Progenitor cell of endocrine pancreas (in vitro differentiated cells): Measurements from ENCODE around the gene RGS7. TPM values are rescaled to one million over a fixed set of nuclear protein-coding genes. Genes with fewer than 3 reads are reported as not detected.

Experiments used
- DNase-seq: peaks from one replicate; pipeline ENCODE4 v3.0.0; 2021; ENCODE audit warnings: low spot score; ENCODE audit not compliant: unreplicated experiment
- H3K27ac Mint-ChIP-seq: 2 replicates; pipeline ENCODE4 v1.8.0; 2021; ENCODE audit warnings: mild to moderate bottlenecking, moderate library complexity, mixed read lengths
- H3K27me3 Mint-ChIP-seq: 2 replicates; pipeline ENCODE4 v1.8.0; 2021; ENCODE audit warnings: mixed read lengths
- H3K36me3 Mint-ChIP-seq: 2 replicates; pipeline ENCODE4 v1.8.0; 2022; ENCODE audit warnings: mixed read lengths; ENCODE audit not compliant: insufficient read depth
- H3K4me1 Mint-ChIP-seq: 2 replicates; pipeline ENCODE4 v1.8.0; 2021; ENCODE audit warnings: low read depth, mixed read lengths
- H3K4me3 Mint-ChIP-seq: 2 replicates; pipeline ENCODE4 v1.8.0; 2021; ENCODE audit warnings: low read depth, mild to moderate bottlenecking, moderate library complexity, mixed read lengths
- H3K9me3 Mint-ChIP-seq: 2 replicates; pipeline ENCODE4 v1.8.0; 2021; ENCODE audit warnings: low read depth, mixed read lengths
- long read RNA-seq: library from polyadenylated mRNA; unstranded; transcript quantifications from one replicate; pipeline ENCODE4 v2.0.0, GENCODE V29; 2020
- total RNA-seq: library from RNA; stranded (reverse); gene quantifications from 2 replicates; pipeline ENCODE4 v1.2.1, GENCODE V29; 2021
- TF ChIP-seq, protein P1 (sequence below): fragments of 200-600 bp; sonication (generic); IDR thresholded peaks from one replicate; pipeline ENCODE4 v1.5.0; 2021; ENCODE audit warnings: antibody characterized with exemption, mild to moderate bottlenecking; ENCODE audit not compliant: unreplicated experiment

Gene RGS7
- total RNA-seq, result 2.4 and 2.8 TPM in 2 replicates
- long read RNA-seq, partial matches to known transcripts, result 0 of 3 reads
- long read RNA-seq, other reads (novel, unspliced or antisense), result 3 of 3 reads

DNA sequence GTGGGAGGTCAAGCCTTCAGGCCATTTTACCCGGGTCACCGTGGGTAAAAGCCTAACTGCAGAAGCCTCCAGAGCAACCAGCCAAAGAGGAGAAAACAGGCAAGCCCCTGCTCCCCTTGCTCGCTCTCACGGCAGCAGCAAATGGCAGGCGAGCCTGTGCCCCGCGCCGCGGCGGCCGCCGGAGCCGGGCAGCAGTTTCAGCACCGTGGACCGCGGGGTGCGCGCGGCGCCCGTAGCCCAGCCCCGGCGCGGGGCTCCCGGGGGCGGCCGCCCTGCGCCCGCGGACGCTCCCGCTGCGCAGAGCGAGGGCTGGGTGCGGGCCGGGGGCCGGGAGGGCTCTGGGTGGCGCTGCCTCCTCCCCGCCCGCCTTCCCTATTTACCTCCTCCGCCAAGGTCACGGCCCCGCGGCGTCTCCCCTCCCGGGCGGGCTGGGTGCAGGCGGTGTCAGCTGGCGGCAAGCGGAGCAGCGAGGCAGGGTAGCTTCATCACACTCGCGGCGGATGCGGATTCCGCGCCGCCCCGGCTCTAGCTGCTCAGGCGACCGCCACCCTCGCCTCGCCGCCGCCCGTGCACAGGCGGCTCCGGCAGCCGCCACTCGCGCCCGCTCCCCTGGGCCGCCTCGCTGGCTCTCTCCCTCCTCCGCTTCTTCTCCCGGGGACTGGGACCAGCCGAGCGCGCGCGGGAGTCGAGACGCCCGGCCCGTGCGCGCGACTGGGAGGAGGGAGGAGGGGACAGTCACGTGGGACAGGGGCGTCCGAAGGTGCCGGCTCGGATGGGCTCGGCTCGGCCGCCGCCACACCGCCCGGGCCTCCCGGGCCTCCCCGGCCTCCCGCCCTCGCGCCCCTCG, at the start of gene RGS7:
TSS of gene RGS7 (minus strand) at position 687 of the 847 bp plus-strand sequence.
- no peaks in the 10 kb centered on the region for H3K9me3 Mint-ChIP-seq
- H3K4me1 Mint-ChIP-seq, result peaks cover 5% of the 10 kb centered on the region
- TF ChIP-seq, protein P1, sequence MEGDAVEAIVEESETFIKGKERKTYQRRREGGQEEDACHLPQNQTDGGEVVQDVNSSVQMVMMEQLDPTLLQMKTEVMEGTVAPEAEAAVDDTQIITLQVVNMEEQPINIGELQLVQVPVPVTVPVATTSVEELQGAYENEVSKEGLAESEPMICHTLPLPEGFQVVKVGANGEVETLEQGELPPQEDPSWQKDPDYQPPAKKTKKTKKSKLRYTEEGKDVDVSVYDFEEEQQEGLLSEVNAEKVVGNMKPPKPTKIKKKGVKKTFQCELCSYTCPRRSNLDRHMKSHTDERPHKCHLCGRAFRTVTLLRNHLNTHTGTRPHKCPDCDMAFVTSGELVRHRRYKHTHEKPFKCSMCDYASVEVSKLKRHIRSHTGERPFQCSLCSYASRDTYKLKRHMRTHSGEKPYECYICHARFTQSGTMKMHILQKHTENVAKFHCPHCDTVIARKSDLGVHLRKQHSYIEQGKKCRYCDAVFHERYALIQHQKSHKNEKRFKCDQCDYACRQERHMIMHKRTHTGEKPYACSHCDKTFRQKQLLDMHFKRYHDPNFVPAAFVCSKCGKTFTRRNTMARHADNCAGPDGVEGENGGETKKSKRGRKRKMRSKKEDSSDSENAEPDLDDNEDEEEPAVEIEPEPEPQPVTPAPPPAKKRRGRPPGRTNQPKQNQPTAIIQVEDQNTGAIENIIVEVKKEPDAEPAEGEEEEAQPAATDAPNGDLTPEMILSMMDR, result no peak
- H3K36me3 Mint-ChIP-seq, result no peaks in the 10 kb centered on the region
- H3K27me3 Mint-ChIP-seq, result peaks cover 41% of the 10 kb centered on the region
- peak; percentile 66 for DNase-seq
- peak within 1 kb of the TSS; percentile 86 for H3K4me3 Mint-ChIP-seq
- H3K27ac Mint-ChIP-seq, result peak within 1 kb of the TSS; percentile 39

DNA sequence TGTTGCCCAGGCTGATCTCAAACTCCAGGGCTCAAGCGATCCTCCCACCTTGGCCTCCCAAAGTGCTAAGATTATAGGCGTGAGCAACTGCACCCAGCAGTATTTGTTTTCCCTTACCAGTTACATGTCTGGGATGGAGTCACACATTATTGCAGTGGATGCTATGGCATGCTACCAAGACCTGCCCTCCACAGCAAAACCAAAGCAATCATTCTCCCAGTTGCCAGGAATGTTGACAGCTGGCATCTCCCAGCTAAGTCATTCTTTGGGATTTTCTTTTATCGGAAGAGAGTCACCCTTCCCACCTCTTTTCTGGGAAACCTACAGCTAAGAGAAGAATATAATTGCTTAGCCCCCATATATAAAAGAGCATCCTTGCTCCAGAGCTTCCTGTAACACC, 49.4 kb upstream of the RGS7 start:
- DNase-seq, result no peak
- Mint-ChIP-seq H3K27ac (no peak overlapping the region), H3K27me3 (peaks cover 19% of the 10 kb centered on the region), H3K9me3 (no peaks in the 10 kb centered on the region), H3K4me1 (no peaks in the 10 kb centered on the region), H3K36me3 (no peaks in the 10 kb centered on the region), H3K4me3 (no peak overlapping the region)
- TF ChIP-seq, protein P1, result no peak

DNA sequence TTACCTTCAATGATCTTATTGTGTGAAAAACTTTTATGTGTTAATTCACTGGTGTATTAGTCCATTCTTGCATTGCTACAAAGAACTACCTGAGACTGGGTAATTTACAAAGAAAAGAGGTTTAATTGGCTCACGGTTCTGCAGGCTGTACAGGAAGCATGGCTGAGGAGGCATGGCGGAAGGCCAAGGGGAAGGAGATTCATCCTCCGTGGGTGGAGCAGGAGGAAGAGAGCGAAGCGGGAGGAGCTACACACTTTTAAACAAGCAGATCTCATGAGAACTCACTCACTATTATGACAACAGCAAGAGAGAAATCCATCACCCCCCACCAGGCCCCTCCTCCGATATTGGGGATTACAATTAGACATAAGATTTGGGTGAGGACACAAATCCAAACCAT, 44.2 kb upstream of the RGS7 start:
- Mint-ChIP-seq H3K27me3 (peaks cover 24% of the 10 kb centered on the region), H3K36me3 (no peaks in the 10 kb centered on the region), H3K4me3 (no peak overlapping the region), H3K9me3 (no peaks in the 10 kb centered on the region), H3K27ac (no peak overlapping the region), H3K4me1 (peaks cover 3% of the 10 kb centered on the region)
- DNase-seq, result no peak
- TF ChIP-seq, protein P1, result no peak

DNA sequence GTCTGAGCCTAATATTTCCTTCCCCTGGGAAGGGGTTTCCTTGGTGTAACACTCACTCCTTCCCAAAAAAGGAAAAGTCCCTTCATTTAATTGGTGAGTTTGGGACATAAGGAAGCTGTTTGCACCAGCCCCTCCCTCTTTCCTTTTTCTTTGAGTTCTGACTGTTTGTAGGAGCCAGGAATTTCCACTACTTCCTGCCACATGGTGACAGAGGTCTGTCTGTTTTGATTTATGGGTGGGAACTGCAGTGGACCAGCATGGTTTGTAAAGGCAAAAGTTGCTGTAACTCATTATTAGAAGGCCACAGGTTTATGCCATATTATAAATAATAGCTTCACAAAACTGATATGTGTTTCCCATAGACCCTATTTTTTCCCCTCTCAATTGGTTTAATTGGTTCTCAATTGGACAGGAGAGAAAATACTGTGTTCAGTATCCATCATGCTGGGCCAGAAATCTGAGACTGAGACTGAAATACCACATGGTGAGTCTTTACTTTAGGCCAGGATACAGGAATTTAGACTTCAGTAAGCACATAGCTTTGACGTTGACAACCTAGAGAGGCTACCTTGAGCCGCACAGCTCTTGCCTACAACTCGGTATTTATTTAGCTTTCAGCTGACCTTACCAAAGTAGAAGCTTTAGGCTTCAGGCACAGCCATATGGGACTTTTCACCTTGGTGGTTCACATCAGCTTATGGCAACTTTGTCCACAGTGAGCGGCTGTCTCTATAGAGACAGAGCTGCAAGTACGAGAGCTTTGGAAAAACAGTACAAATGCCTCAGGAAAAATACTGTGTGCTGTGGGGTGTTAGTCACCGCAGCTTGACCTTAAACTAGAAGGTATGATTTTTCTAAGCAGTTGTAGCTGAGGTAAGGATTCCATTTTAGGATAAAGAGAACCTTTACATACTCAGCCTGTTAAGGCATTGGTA, 40.0 kb upstream of the RGS7 start:
- Mint-ChIP-seq H3K27me3 (peaks cover 13% of the 10 kb centered on the region), H3K27ac (no peak overlapping the region), H3K4me1 (peaks cover 19% of the 10 kb centered on the region), H3K9me3 (no peaks in the 10 kb centered on the region), H3K4me3 (no peak overlapping the region), H3K36me3 (no peaks in the 10 kb centered on the region)
- no peak for DNase-seq
- TF ChIP-seq, protein P1, result no peak
